GM19351 (cell line): ENCODE measurements around the gene CLCN7.

Source experiments
- ATAC-seq: cut with Tn5 transposase; IDR thresholded peaks from one replicate; pipeline ENCODE4 v1.9.1; 2021; ENCODE audit warnings: mild to moderate bottlenecking, moderate library complexity; ENCODE audit not compliant: unreplicated experiment

Gene CLCN7

DNA sequence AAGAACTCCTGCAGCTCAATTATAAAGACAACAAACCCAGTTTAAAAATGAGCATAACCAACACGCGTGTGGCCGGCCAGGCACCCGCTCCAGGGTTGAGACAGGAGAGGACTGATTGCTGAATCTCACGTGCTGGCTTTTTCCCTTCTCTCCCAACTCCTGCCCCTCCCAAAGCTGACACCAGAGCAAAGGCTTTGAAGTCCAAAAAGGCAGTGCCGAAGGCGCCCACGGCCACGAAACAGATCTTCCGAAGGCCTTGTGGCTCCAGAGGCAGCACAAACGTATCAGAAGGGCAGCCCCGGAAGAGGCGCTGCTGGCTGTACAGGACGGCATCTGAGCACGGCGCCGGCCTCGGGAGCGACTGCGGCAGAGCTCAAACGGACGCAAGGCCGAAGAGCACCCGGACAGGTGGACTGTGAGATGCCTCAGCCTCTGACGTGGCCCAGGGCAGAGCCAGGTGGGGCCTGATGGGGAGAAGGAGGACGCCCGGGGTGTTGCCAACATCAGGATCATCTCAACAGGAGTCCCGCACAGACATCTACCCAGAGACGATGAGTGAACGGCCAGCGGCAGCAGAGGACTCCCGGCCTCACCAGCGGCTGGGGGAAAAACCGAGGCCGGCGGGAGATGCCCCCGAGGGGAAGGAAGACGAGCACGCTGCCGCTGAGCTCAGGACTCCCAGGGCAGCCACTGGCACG lies 10.5 kb downstream of the CLCN7 start:
- no peak for ATAC-seq

GRCh38 chr16:1461146-1461545 lies 13.7 kb downstream of the CLCN7 start:
- no peak for ATAC-seq

- ATAC-seq: no peak
These were observed 14.2 kb downstream of the CLCN7 start for GRCh38 chr16:1460602-1461138.

- no peak for ATAC-seq
These were observed 14.9 kb downstream of the CLCN7 start for GRCh38 chr16:1459967-1460366.

DNA sequence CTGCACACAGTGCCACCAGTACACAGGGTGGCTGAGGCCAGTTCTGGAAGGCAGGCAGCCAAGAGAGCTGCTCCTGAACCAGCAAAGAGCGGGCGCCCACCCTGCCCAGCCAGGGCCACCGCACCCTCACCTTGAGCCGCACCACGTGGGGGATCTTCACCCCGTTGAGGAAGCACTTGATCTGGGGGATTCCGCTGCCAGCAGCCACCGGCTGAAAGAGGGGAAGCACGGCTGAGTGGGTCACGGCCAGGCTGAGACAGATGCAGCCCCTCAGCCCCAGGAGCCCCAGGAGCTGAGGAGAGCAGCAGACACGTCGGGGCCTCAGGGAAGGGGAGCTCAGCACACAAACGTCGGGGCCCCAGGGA lies 15.9 kb downstream of the CLCN7 start:
- ATAC-seq: no peak

- no peak for ATAC-seq
These were observed 16.4 kb downstream of the CLCN7 start for GRCh38 chr16:1458336-1458976.

GRCh38 chr16:1457489-1458245 lies 17.2 kb downstream of the CLCN7 start:
- no peak for ATAC-seq

DNA sequence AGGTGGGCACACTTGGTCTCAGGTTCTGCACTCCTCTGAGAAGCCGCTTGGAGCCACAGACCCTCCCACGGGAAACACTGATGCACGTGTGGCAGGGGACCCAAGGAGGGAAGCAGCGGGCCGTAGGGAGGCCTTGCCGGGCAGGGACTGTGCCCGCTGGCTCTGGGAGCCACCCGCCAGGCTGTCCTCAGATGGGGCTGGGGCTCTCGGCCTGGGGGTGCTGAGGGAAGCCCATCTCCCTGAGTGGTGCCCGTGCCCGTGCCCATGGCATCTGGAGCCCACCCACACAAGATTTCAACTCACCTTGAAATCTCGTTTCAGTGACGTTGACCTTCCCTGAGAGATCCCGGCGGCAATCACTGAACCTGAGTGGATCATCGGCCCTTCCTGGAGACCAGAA lies 17.9 kb downstream of the CLCN7 start:
- no peak for ATAC-seq

DNA sequence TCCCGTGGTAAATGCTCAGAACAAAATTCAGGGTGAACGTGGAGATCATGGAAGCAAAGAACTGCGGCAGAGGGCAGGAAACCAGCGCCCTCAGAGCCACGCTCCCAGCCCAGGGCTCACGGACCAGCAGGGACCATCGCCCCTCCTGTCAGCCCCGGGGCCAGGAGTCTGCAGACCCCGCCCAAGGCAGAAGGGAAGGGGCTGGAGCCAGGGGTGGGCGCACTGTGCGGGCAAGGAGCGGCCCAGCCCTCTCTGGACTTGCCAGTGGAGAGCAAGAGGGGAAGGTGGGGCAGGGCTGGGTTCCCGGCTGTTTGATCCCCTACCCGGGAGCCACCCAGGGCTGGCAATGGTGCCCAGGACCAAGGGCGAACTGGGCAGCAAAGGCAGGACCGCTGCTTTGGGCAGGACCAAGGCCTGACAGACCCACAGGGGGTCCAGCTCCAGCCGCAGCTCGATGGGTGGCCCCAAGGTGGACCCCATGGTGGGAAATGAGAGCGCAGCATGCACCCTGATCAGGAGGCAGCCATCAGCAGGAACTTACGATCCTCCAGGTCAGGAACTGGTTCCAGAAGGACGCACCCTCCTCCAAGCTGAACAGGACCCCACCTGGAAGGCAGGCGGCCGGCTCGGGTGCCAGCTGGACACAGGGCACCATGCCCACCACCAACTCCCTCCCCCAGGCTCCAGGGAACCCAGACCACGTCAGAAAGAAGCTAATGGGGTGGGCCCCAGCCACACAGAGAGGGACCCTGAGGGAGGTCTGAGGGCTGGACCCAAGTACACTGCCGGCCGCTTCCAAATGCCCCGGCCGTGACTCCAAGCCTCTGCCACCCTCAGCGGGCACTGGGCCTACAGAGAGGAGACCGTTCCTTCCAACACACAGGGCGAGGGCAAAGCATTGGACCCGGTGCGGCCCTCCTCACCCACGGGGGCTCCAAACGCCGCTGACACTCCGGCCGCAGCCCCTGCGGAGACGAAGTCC lies 19.3 kb downstream of the CLCN7 start:
- ATAC-seq: no peak

GRCh38 chr16:1454561-1454960 lies 20.3 kb downstream of the CLCN7 start:
- ATAC-seq: no peak

- ATAC-seq: no peak
These were observed 21.5 kb downstream of the CLCN7 start for GRCh38 chr16:1453316-1453715.

- no peak for ATAC-seq
These were observed 22.3 kb downstream of the CLCN7 start for GRCh38 chr16:1452530-1452929.

DNA sequence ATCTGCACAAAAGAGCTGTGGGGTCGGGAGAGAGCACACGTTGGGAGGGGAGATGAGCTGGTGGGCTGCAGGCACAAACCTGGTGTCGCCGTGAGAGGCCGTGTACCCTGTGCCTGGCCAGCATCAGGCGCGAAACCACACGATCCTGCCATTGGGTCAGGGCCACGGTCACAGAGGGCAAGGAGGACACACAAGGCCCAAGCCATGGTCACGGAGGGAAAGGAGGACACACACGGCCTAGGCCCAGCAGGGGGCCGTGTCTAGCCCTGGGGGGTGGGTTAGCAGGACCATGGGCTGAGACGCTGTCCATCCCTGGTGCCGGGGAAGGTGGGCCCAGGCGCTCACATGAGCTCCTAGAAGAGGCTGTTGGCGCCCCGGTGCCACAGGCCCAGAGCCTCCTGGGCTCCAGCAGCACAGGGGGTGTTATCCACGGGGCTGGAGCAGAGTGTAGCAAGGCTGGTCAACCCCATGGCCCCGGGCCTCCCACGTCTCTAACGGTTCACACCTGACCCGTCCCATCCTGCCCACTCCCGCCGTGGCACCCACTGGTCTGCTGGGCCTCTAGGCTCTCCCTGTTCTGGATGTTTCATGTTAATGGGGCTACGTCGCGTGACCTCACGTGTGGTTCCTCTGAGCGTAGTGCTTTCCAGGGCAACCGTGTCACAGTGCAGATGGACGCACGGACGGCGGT lies 23.0 kb downstream of the CLCN7 start:
- ATAC-seq: no peak

GRCh38 chr16:1450841-1451240 lies 24.0 kb downstream of the CLCN7 start:
- ATAC-seq: no peak

- no peak for ATAC-seq
These were observed 24.6 kb downstream of the CLCN7 start for GRCh38 chr16:1450218-1450617.

DNA sequence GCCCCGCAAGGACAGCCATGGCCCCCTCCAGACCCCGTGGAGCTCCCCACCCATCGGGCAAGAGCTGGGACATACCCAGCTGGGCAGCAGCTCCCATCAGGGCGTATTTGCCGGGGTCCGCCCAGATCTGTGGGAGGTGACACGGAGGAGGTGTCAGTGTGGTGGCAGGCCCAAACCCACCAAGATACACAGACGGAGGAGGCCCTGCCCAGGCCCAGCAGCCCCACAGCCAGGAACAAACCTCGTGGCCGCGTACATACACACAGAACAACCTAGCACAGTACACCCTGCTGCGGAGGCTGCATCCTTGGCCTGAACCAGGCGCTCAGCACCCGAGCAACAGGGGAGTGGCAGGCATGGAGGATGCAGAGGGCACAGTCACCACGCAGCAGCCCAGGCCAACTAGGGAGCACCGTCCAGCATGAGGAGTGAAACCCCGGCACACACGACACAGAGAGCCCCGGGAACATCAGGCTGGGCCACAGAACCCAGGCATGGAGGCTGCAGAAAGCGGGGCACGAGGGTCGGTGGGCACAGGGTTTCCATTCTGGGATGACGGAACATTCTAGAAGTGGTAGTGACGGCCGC lies 25.5 kb downstream of the CLCN7 start:
- ATAC-seq: no peak

DNA sequence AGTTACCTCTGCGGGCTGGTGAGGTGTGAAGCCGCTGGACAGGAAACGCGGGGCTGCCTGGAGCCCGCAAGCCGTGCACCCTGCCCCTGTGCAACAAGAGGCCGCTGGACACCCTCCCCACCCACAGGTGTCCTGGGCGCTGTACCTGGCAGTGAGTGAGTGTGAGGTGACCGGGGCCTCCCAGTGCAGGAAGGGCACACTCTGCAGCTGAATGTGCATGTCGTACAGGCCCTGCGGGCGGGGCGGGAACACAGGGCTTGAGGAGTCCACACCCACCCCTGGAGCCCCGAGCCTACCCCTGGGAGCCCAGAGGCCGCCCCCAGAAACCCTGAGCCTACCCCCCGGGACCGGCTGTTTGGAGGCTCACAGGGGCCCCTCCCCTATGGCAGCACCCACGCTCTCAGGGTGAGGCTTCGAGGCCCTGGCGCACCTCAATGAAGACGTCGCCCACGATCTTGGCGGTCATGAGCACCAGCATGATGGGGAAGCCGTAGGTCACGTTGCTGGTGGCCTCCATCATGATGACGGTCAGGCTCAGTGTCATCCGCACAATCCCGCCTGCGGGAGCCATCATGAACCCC lies 26.2 kb downstream of the CLCN7 start:
- ATAC-seq: no peak

GRCh38 chr16:1447965-1448364 lies 26.9 kb downstream of the CLCN7 start:
- ATAC-seq: no peak

DNA sequence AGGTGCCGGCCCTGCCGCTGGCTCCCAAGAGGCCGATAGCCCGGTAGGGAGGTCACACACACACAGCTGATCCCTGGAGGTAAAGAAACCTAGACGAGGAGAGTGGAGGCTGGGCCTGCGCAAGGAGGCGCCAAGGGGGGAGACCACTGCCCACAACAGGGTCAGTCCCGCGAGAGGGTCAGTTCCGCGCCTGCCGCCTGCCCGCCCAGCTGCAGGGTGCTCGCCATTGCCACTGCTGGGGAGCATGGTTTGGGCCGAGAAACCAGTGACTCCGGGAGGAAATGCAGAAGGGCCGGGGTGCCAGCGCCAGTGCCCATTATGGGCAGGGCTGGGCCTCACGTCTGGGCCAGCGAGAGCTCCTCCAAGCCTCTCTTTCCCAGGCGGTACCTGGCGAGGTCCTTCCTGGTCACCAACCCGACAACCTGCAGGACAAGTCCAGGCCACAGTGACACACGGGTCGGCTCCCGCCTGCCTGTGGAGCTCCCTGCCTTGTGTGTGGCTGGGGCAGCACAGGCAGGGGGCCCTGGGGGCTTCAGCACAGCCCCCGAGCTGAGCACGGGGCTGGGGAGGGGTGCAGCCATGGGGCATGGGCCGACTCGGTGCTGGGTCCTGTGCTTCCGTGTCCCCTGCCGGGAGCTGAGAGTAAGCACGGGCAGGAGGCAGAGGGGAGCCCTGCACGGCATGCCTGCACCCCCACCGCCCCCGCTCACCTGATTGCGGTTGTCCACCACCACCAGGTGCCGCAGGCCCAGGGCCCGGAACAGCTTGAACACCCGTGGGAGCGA lies 28.3 kb downstream of the CLCN7 start:
- no peak for ATAC-seq
